Activated CD4-positive, alpha-beta T cell treated with anti-CD3 and anti-CD28 coated beads, Interleukin-2, amount 10 ng/mL, durations not matched to agents 24 days and 14 days (primary cell): ENCODE data around the gene RNU1-2. TPM values are rescaled to one million over a fixed set of nuclear protein-coding genes. Genes with fewer than 3 reads are reported as not detected.
"Not testable (repeated sequence)": the region's sequence is repeated elsewhere in the genome, so short reads cannot be mapped to it uniquely, and the experiment has no call there.

ENCODE experiments used
- DNase-seq: peaks from one replicate; pipeline ENCODE4 v3.0.0; 2022
- H3K27ac Mint-ChIP-seq: one replicate; pipeline ENCODE4 v1.8.0; 2022; ENCODE audit warnings: mild to moderate bottlenecking, mixed read lengths
- H3K27me3 Mint-ChIP-seq: one replicate; pipeline ENCODE4 v1.8.0; 2022; ENCODE audit warnings: mixed read lengths
- H3K36me3 Mint-ChIP-seq: one replicate; pipeline ENCODE4 v1.8.0; 2022; ENCODE audit warnings: low read depth, mild to moderate bottlenecking, mixed read lengths
- H3K4me1 Mint-ChIP-seq: one replicate; pipeline ENCODE4 v1.8.0; 2021; ENCODE audit warnings: mixed read lengths
- H3K4me3 Mint-ChIP-seq: one replicate; pipeline ENCODE4 v1.8.0; 2022; ENCODE audit warnings: mild to moderate bottlenecking, moderate library complexity, mixed read lengths
- H3K9me3 Mint-ChIP-seq: one replicate; pipeline ENCODE4 v1.8.0; 2021; ENCODE audit warnings: mixed read lengths
- intact Hi-C: fragments of 100-400 bp; cut with micrococcal nuclease; formaldehyde crosslinking; loops from one replicate; pipeline ENCODE4 v1.15.1; 2023
- total RNA-seq: library from RNA; stranded (reverse); gene quantifications from 2 replicates; pipeline ENCODE4 v1.2.3, GENCODE V29; 2022

RNU1-2 gene
- total RNA-seq, 1 donor from 2014 or later = 1,962 TPM

GRCh38 chr1:16907870-16908758 lies 12.3 kb downstream of the RNU1-2 start:
- intact Hi-C loops = loop anchor here (10.0 kb wide), 1 partner anchor 543 kb away; the partner anchor contains the start of gene SZRD1

GRCh38 chr1:16911851-16912721 lies 16.3 kb downstream of the RNU1-2 start:
- intact Hi-C loops = loop anchor here (5.0 kb wide), 1 partner anchor 100 kb away; the partner anchor contains the start of gene ATP13A2
- not testable (repeated sequence) for H3K36me3 Mint-ChIP-seq, H3K9me3 Mint-ChIP-seq, H3K4me3 Mint-ChIP-seq, H3K27me3 Mint-ChIP-seq, DNase-seq
- Mint-ChIP-seq H3K27ac (peak overlapping the region; percentile 25), H3K4me1 (peaks cover 31% of the 10 kb centered on the region)

More at GRCh38 chr1:16907870-16908758, 12.3 kb downstream of the RNU1-2 start:
- no peaks in the 10 kb centered on the region for H3K9me3 Mint-ChIP-seq
- H3K4me3 Mint-ChIP-seq = no peak overlapping the region
- DNase-seq = no peak
- H3K4me1 Mint-ChIP-seq = peaks cover 22% of the 10 kb centered on the region
- peaks cover 3% of the 10 kb centered on the region for H3K36me3 Mint-ChIP-seq
- H3K27me3 Mint-ChIP-seq = peaks cover 7% of the 10 kb centered on the region
- no peak overlapping the region for H3K27ac Mint-ChIP-seq

- not testable (repeated sequence) for DNase-seq, H3K27me3 Mint-ChIP-seq, H3K36me3 Mint-ChIP-seq, H3K9me3 Mint-ChIP-seq
- H3K27ac Mint-ChIP-seq = peak overlapping the region; percentile 29
- peak overlapping the region; percentile 81 for H3K4me3 Mint-ChIP-seq
- intact Hi-C loops = loop anchor here (1.0 to 5.0 kb wide), 2 partner anchors 7 to 100 kb away; partner anchors contain the start of gene ATP13A2
- peaks cover 28% of the 10 kb centered on the region for H3K4me1 Mint-ChIP-seq
Measured at GRCh38 chr1:16912742-16913141, 17.0 kb downstream of the RNU1-2 start.

GRCh38 chr1:16913181-16913832 lies 17.5 kb downstream of the RNU1-2 start:
- peaks cover 28% of the 10 kb centered on the region for H3K4me1 Mint-ChIP-seq
- H3K4me3 Mint-ChIP-seq = peak overlapping the region; percentile 81
- H3K9me3 Mint-ChIP-seq = no peaks in the 10 kb centered on the region
- no peak for DNase-seq
- intact Hi-C loops = loop anchor here (1.0 to 5.0 kb wide), 2 partner anchors 8 to 99 kb away; partner anchors contain the start of gene ATP13A2
- peak overlapping the region; percentile 29 for H3K27ac Mint-ChIP-seq
- H3K36me3 Mint-ChIP-seq = no peaks in the 10 kb centered on the region
- H3K27me3 Mint-ChIP-seq = peaks cover 10% of the 10 kb centered on the region

- Mint-ChIP-seq H3K4me1 (peaks cover 28% of the 10 kb centered on the region), H3K27ac (peak overlapping the region; percentile 89), H3K27me3 (peaks cover 10% of the 10 kb centered on the region), H3K4me3 (peak overlapping the region; percentile 94), H3K36me3 (no peaks in the 10 kb centered on the region), H3K9me3 (no peaks in the 10 kb centered on the region)
- DNase-seq = peak; percentile 97
- intact Hi-C loops = loop anchor here (1.0 to 5.0 kb wide), 2 partner anchors 9 to 98 kb away; partner anchors contain the start of gene ATP13A2
Measured at GRCh38 chr1:16913833-16914662, 18.3 kb downstream of the RNU1-2 start.

- H3K9me3 Mint-ChIP-seq, H3K36me3 Mint-ChIP-seq, H3K27me3 Mint-ChIP-seq, DNase-seq: not testable (repeated sequence)
- intact Hi-C loops = loop anchor here (5.0 kb wide), 1 partner anchor 97 kb away; the partner anchor contains the start of gene ATP13A2
- H3K4me1 Mint-ChIP-seq = peaks cover 26% of the 10 kb centered on the region
- peak overlapping the region; percentile 89 for H3K27ac Mint-ChIP-seq
- H3K4me3 Mint-ChIP-seq = peak overlapping the region; percentile 94
Measured at GRCh38 chr1:16914928-16915626, 19.3 kb downstream of the RNU1-2 start.

- no peak for DNase-seq
- H3K27ac Mint-ChIP-seq = no peak overlapping the region
- intact Hi-C loops = no loop called here
- peaks cover 8% of the 10 kb centered on the region for H3K27me3 Mint-ChIP-seq
- H3K4me1 Mint-ChIP-seq = peaks cover 26% of the 10 kb centered on the region
- no peaks in the 10 kb centered on the region for H3K9me3 Mint-ChIP-seq
- peak overlapping the region; percentile 94 for H3K4me3 Mint-ChIP-seq
- no peaks in the 10 kb centered on the region for H3K36me3 Mint-ChIP-seq
Measured at GRCh38 chr1:16915627-16915973, 19.8 kb downstream of the RNU1-2 start.

GRCh38 chr1:16916036-16916880 lies 20.5 kb downstream of the RNU1-2 start:
- H3K4me1 Mint-ChIP-seq = peaks cover 29% of the 10 kb centered on the region
- H3K27me3 Mint-ChIP-seq, H3K4me3 Mint-ChIP-seq, H3K36me3 Mint-ChIP-seq, H3K9me3 Mint-ChIP-seq, intact Hi-C loops, DNase-seq, H3K27ac Mint-ChIP-seq: not testable (repeated sequence)

GRCh38 chr1:16918371-16918770 lies 22.6 kb downstream of the RNU1-2 start:
- DNase-seq = no peak
- intact Hi-C loops = no loop called here
- no peaks in the 10 kb centered on the region for H3K9me3 Mint-ChIP-seq
- no peaks in the 10 kb centered on the region for H3K36me3 Mint-ChIP-seq
- H3K27ac Mint-ChIP-seq = no peak overlapping the region
- peaks cover 26% of the 10 kb centered on the region for H3K4me1 Mint-ChIP-seq
- H3K27me3 Mint-ChIP-seq = peaks cover 3% of the 10 kb centered on the region
- H3K4me3 Mint-ChIP-seq = no peak overlapping the region

- H3K4me3 Mint-ChIP-seq, intact Hi-C loops: not testable (repeated sequence)
Measured at GRCh38 chr1:16918936-16919665, 23.3 kb downstream of the RNU1-2 start.

GRCh38 chr1:16920951-16921350 lies 25.2 kb downstream of the RNU1-2 start:
- H3K27me3 Mint-ChIP-seq = no peaks in the 10 kb centered on the region
- H3K4me3 Mint-ChIP-seq = peak overlapping the region; percentile 74
- intact Hi-C loops = no loop called here
- H3K36me3 Mint-ChIP-seq = no peaks in the 10 kb centered on the region
- peaks cover 16% of the 10 kb centered on the region for H3K4me1 Mint-ChIP-seq
- DNase-seq = no peak
- no peak overlapping the region for H3K27ac Mint-ChIP-seq
- no peaks in the 10 kb centered on the region for H3K9me3 Mint-ChIP-seq

More at GRCh38 chr1:16918936-16919665, 23.3 kb downstream of the RNU1-2 start:
- H3K9me3 Mint-ChIP-seq, H3K27me3 Mint-ChIP-seq, DNase-seq, H3K27ac Mint-ChIP-seq, H3K36me3 Mint-ChIP-seq: not testable (repeated sequence)
- H3K4me1 Mint-ChIP-seq = peaks cover 23% of the 10 kb centered on the region
